BJ (cell line): ENCODE data around the gene SFTPA1. TPM values are rescaled to one million over a fixed set of nuclear protein-coding genes. Genes with fewer than 3 reads are reported as not detected.
"Not testable (repeated sequence)": the region's sequence is repeated elsewhere in the genome, so short reads cannot be mapped to it uniquely, and the experiment has no call there.

Experiments
- CTCF ChIA-PET: fragments of 350-600 bp; formaldehyde crosslinking; extraction: SDS; loops from one replicate; lab custom pipeline; 2021; ENCODE audit warnings: antibody characterized with exemption, inconsistent platforms; lab: Yijun Ruan, JAX
- POLR2A ChIA-PET: fragments of 300-600 bp; sonication (Branson Sonifier 250); formaldehyde crosslinking; extraction: SDS; loops from one replicate; lab custom pipeline; 2021; ENCODE audit warnings: antibody characterized with exemption; lab: Charles Lee
- DNase-seq: peaks from one replicate; pipeline ENCODE4 v3.0.0-alpha.2; 2011; ENCODE audit warnings: low read depth
- H3K27me3 ChIP-seq: 2 replicates; pipeline ENCODE4 v1.6.0; 2011; ENCODE audit warnings: low read length; ENCODE audit not compliant: control insufficient read depth, insufficient read depth
- H3K36me3 ChIP-seq: 2 replicates; pipeline ENCODE4 v1.5.1; 2011; ENCODE audit warnings: low read length; ENCODE audit not compliant: control insufficient read depth, insufficient read depth
- H3K4me3 ChIP-seq: 2 replicates; pipeline ENCODE4 v1.5.1; 2011; ENCODE audit warnings: low read depth, mild to moderate bottlenecking, control low read depth, low read length
- CTCF ChIP-seq: IDR thresholded peaks from 2 replicates; pipeline ENCODE4 v1.5.1; 2011; ENCODE audit warnings: low read depth, mild to moderate bottlenecking, control low read depth, inconsistent platforms, low read length, moderate library complexity; ENCODE audit not compliant: insufficient read depth
- polyA plus RNA-seq: library from polyadenylated mRNA; depleted of rRNA; stranded (reverse); fragments of >200 nt; gene quantifications from 2 replicates; pipeline ENCODE4 v1.2.3, GENCODE V29; 2011

Gene SFTPA1
- polyA plus RNA-seq, 1 experiment: not detected

GRCh38 chr10:79605308-79605707 lies 5.4 kb upstream of the SFTPA1 start:
- Histone ChIP-seq H3K36me3 (no peaks in the 10 kb centered on the region), H3K4me3 (no peak overlapping the region), H3K27me3 (peaks cover 2% of the 10 kb centered on the region; the same call in 1 of the 2 replicates)
- ChIA-PET POLR2A (no interaction called here), CTCF (interaction anchor here (1.0 to 1.4 kb wide), 2 partner anchors 11 to 25 kb away, joined by 3 to 4 read pairs; no protein-coding TSS in a partner anchor)
- no peak for DNase-seq
- no peak for TF ChIP-seq CTCF

- peaks cover 2% of the 10 kb centered on the region; the same call in 1 of the 2 replicates for H3K27me3 ChIP-seq
- H3K4me3 ChIP-seq: no peak overlapping the region
- no peak for DNase-seq
- POLR2A ChIA-PET: no interaction called here
- H3K36me3 ChIP-seq: no peaks in the 10 kb centered on the region
- CTCF ChIA-PET: interaction anchor here (1.2 kb wide), 1 partner anchor 11 kb away, joined by 3 read pairs; no protein-coding TSS in a partner anchor
- TF ChIP-seq CTCF: peak; percentile 56
These were observed 2.0 kb upstream of the SFTPA1 start for GRCh38 chr10:79608505-79609375.

- CTCF ChIA-PET: interaction anchor here (0.8 kb wide), 1 partner anchor 319 kb away, joined by 3 read pairs; no protein-coding TSS in a partner anchor
- H3K4me3 ChIP-seq, H3K36me3 ChIP-seq, POLR2A ChIA-PET, H3K27me3 ChIP-seq, DNase-seq: not testable (repeated sequence)
These were observed 646 bp downstream of the SFTPA1 start for GRCh38 chr10:79611193-79611976.

GRCh38 chr10:79615577-79615976 lies 4.8 kb downstream of the SFTPA1 start:
- Histone ChIP-seq H3K4me3 (no peak overlapping the region), H3K27me3 (peaks cover 3% of the 10 kb centered on the region), H3K36me3 (no peaks in the 10 kb centered on the region)
- no peak for TF ChIP-seq CTCF
- DNase-seq: no peak
- CTCF ChIA-PET: no interaction called here
- POLR2A ChIA-PET: no interaction called here

- Histone ChIP-seq H3K4me3 (no peak overlapping the region), H3K27me3 (peaks cover 3% of the 10 kb centered on the region), H3K36me3 (no peaks in the 10 kb centered on the region)
- DNase-seq: no peak
- ChIA-PET CTCF (no interaction called here), POLR2A (no interaction called here)
- TF ChIP-seq CTCF: no peak
These were observed 5.4 kb downstream of the SFTPA1 start for GRCh38 chr10:79616164-79616563.

GRCh38 chr10:79623663-79624062 lies 12.9 kb downstream of the SFTPA1 start:
- POLR2A ChIA-PET: not testable (repeated sequence)

More at GRCh38 chr10:79623663-79624062, 12.9 kb downstream of the SFTPA1 start:
- H3K4me3 ChIP-seq, H3K36me3 ChIP-seq, CTCF ChIA-PET, H3K27me3 ChIP-seq, DNase-seq: not testable (repeated sequence)
